Esophagus (tissue), 2 donors: ENCODE results near the gene SPOUT1. TPM values are rescaled to one million over a fixed set of nuclear protein-coding genes. Genes with fewer than 3 reads are reported as not detected.

Source experiments
- H3K27ac ChIP-seq, 2 donors: one replicate each; pipeline ENCODE4 v1.5.1; 2013; ENCODE audit warnings: low read depth in 2 of 2, mild to moderate bottlenecking in 2 of 2, inconsistent platforms in 1 of 2, low read length in 1 of 2, moderate library complexity in 1 of 2
- H3K27me3 ChIP-seq, 2 donors: one replicate each; pipeline ENCODE4 v1.6.1; 2013; ENCODE audit warnings: low read length in 2 of 2, control low read depth in 1 of 2, mild to moderate bottlenecking in 1 of 2; ENCODE audit not compliant: insufficient read depth in 2 of 2, control insufficient read depth in 1 of 2
- H3K36me3 ChIP-seq, 2 donors: one replicate each; pipeline ENCODE4 v1.6.1; 2013; ENCODE audit warnings: low read length in 1 of 2; ENCODE audit not compliant: control insufficient read depth in 2 of 2, insufficient read depth in 2 of 2
- H3K4me1 ChIP-seq, 2 donors: one replicate each; pipeline ENCODE4 v1.6.1; 2013; ENCODE audit warnings: low read length in 1 of 2; ENCODE audit not compliant: control insufficient read depth in 2 of 2, insufficient read depth in 2 of 2
- H3K4me3 ChIP-seq, 2 donors: one replicate each; pipeline ENCODE4 v1.5.1; 2013; ENCODE audit warnings: low read length in 2 of 2, mild to moderate bottlenecking in 2 of 2, low read depth in 1 of 2, moderate library complexity in 1 of 2
- H3K9me3 ChIP-seq, 2 donors: one replicate each; pipeline ENCODE4 v1.6.1; 2013; ENCODE audit warnings: mild to moderate bottlenecking in 2 of 2, low read depth in 1 of 2, low read length in 1 of 2, moderate library complexity in 1 of 2; ENCODE audit not compliant: control insufficient read depth in 2 of 2, insufficient read depth in 1 of 2
- WGBS, 2 donors: extraction: QIAGEN DNeasy Blood & Tissue Kit; methylation state at CpG; one replicate each; pipeline ENCODE4 v1.1.7; 2013; 5-methylcytosine and 5-hydroxymethylcytosine counted together
- polyA plus RNA-seq, 2 donors: library from polyadenylated mRNA; stranded (reverse); fragments of 200-250 nt; gene quantifications; one replicate each; pipeline ENCODE4 v1.2.3, GENCODE V29; 2013
- donor health status: healthy with polysubstance abuse.
- donor health status: Bipolar disorder and iron deficiency.

Gene SPOUT1
- polyA plus RNA-seq, 2 donors: 23.6 to 26.6 TPM

DNA sequence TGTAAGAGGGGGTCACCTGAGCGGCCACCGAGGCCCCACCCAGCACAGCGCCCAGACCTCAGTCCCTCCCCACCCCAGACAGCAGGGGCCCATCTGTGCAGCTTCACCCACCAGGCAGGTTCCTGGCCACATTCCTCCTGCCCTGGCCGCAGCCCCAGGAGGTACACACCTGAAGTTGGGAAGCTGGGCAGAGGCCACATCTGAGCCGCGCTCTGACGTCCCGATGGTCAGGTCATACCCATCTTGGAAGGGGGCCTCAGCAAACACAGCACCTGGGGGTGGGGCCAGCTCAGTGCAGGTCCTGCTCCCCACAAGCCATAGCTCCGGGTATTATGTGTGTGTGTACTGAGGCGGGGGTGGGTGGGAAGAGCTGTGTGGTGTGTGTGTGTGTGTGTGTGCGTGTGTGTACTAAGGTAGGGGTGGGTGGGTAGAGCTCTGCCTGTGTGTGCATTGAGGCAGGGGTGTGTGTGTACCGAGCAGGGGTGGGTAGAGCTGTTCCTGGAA, 5.6 kb downstream of the SPOUT1 start:
- 77 to 82% methylated on average over 11 to 12 of the region's 12 CpGs for WGBS, 2 donors
- Histone ChIP-seq H3K4me3 (no peak overlapping the region), H3K4me1 (peaks cover 2 to 13% of the 10 kb centered on the region in 2 donors), H3K27me3 (no peaks in the 10 kb centered on the region), H3K27ac (no peak overlapping the region), H3K36me3 (peaks cover 21 to 56% of the 10 kb centered on the region in 2 donors), H3K9me3 (no peaks in the 10 kb centered on the region)

DNA sequence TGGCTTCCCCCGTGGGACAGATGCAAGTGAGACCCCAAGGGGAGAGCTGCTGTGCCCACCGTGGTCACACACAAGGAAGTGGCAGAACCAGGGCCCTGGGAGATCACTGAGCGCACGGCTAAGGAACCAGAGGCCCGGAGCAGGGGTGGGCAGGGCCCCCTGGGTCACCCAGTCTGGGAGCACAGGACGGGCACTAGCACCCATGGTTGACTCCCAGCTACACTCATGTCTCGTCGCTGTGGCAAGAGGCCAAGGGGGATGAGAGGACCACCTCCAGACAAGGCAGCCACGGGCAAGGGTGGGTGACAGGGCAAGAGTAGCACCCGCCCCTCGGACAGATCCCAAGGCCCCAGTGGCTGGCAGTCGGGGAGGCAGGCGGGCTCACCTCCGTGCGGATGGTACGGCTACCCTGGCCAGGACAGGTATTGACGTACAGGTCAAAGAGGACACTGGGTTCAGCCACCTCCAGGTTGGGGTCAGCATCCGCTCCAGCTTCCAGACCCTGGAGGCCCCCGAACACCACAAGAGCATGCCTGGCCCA, 6.2 kb downstream of the SPOUT1 start:
- H3K4me1 ChIP-seq: peaks cover 0 to 13% of the 10 kb centered on the region in 2 donors
- H3K9me3 ChIP-seq: no peaks in the 10 kb centered on the region
- WGBS, 2 donors: 84 to 89% methylated on average over 17 to 19 of the region's 19 CpGs
- H3K27ac ChIP-seq: no peak overlapping the region
- H3K27me3 ChIP-seq: no peaks in the 10 kb centered on the region
- H3K36me3 ChIP-seq: peaks cover 21 to 56% of the 10 kb centered on the region in 2 donors
- H3K4me3 ChIP-seq: no peak overlapping the region

DNA sequence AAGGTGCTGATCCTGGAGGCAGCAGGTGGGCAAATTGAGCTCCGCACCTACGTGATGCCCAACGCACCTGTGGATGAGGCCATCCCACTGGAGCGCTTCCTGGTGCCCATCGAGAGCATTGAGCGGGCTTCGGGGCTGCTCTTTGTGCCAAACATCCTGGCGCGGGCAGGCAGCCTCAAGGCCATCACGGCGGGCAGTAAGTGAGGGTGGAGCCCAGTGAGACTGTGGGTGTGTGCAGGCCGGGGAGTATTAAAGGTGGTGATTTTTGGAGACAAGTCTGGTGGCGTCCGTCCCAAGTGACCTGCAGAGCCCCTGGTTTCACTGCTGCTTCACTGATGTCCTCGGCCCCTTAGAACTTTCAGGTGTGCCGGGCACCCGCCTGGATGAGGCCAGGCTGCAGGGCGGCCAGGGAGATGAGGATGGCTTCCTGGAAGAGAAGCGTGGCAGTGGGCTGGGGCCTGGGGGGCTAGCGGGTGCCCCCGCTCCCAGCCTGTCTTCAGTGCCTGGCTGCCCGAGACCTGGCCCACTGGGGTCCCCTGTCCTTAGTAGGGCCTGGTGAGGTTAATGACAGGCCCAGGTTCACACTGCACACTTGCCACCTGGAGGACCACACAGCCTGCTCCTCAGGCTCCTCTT, 7.1 kb downstream of the SPOUT1 start:
- no peaks in the 10 kb centered on the region for H3K9me3 ChIP-seq
- no peak overlapping the region for H3K4me3 ChIP-seq
- WGBS, 2 donors: 90 to 92% methylated on average over 22 of the region's 22 CpGs
- H3K27ac ChIP-seq: no peak overlapping the region
- peaks cover 0 to 13% of the 10 kb centered on the region in 2 donors for H3K4me1 ChIP-seq
- no peaks in the 10 kb centered on the region for H3K27me3 ChIP-seq
- H3K36me3 ChIP-seq: peaks cover 21 to 56% of the 10 kb centered on the region in 2 donors

DNA sequence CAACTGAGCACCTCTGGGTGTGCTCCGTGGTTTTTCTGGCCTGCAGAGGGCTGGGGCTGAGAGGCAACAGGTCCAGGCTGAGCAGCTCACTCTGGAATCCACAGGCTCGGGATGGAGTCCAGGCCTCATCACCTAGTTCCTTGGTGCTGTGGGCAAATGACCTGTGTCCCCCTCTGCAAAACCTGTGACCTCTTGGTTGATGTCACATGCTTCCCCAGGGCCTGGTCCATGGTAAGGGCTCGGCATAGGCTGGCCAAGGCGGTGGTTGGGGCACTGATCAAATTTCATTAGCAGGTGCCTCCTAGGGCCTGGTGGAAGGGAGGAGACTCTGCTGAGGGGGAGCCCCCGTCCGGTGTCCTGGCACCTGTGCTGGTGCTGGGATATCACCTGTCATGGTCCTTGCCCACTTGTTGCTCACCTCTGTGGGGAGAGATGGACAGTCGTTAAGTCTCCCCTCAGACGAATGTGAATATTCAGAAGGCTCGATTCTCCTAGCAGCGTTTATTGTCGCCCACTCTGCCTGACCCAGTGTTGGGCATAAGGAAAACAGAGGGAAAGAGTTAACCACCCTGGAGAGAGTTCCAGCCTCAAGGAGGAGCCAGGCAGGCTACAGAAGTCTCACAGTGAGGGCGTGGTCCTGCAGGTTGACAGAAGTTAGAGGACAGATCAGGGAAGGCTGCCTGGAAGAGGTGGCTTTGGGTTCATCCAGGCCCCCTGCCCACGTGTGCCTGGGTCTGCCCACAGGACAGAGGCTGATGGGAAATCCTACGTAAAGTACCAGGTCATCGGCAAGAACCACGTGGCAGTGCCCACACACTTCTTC, 7.8 kb downstream of the SPOUT1 start:
- Histone ChIP-seq H3K4me3 (no peak overlapping the region), H3K27me3 (no peaks in the 10 kb centered on the region), H3K27ac (no peak overlapping the region), H3K4me1 (peaks cover 0 to 13% of the 10 kb centered on the region in 2 donors), H3K36me3 (peaks cover 21 to 52% of the 10 kb centered on the region in 2 donors), H3K9me3 (no peaks in the 10 kb centered on the region)
- WGBS, 2 donors: 85 to 88% methylated on average over 16 of the region's 16 CpGs

DNA sequence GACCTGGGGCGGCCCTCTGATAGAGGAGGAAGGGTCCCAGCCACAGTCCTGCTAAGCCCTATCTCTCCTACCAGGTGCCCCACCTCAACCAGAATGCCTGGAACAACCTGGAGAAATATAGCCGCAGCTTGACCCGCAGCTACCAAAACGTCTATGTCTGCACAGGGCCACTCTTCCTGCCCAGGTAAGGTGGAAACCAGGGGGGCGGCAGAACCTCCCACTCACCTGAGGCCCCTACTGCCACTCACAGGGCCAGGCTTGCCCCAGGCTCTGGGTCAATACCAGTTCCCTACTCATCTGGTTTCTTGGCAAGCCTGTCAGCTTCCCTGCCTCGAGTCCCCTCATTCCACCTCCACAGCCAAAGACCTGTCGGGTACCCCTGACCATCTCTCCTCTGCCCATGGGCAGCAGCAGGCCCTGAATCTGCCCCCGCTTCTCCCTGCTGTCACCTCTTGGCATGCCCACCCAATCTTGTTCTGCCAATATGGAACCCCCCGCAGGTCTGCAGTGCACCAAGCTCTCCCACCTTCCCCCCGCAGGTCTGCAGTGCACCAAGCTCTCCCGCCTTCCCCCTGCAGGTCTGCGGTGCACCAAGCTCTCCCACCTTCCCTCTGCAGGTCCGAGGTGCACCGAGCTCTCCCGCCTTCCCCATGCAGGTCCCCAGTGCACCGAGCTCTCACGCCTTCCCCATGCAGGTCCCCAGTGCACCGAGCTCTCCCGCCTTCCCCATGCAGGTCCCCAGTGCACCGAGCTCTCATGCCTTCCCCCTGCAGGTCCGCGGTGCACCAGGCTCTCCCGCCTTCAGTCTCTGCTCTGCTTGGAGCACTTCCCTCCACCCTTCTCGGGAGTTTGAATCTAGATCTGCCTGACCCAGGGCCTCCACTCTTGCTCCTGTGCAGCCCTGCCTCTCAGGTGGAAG, 8.7 kb downstream of the SPOUT1 start:
- Histone ChIP-seq H3K4me1 (peaks cover 0 to 13% of the 10 kb centered on the region in 2 donors), H3K9me3 (no peaks in the 10 kb centered on the region), H3K4me3 (no peak overlapping the region), H3K27ac (no peak overlapping the region), H3K36me3 (peaks cover 18 to 43% of the 10 kb centered on the region in 2 donors), H3K27me3 (no peaks in the 10 kb centered on the region)
- WGBS, 2 donors: 84% methylated on average over 24 of the region's 24 CpGs

DNA sequence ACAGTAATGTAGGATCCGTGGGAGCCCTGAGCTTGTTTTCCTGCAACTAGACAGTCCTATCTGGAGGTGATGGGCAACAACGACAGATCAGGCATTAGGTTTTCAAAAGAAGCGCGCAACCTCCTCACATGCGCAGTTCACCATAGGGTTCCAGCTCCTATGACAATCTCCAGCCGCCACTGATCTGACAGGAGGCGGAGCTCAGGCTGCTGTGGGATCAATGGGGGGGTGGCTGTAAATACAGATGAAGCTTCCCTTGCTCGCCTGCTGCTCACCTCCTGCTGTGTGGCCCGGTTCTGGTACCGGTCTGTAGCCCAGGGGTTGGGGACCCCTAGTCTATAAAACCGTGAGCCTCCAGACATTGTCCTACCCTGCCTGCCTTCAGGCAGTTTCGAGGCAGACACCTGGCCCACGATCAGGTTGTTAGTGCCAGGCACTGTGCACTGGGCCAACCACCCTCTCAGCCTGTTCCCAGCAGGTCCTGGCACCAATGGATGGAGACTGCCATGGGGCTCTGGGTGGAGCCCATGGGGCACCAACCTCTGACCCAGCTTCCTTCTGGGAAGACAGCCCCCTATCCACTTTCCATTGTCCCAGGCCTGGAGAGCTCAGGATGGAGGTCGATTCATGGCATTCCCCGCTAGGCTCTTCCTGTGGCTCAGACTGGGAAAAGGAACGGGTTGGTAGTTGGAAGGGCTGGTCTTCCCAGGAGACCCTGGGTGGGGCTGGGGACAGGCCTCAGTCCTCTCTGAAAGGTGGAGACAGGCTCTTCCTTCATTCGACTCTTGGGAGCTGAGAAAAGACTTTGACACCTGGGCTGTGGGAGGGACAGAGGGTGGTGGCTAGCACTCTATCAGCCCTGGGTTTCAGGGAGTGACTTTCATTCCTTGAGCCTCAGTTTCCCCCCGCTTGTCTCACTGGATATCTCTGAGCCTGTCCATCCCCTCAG, 9.6 kb downstream of the SPOUT1 start:
- peak overlapping the region in 1 of 2 donors; percentile 74 for H3K4me3 ChIP-seq
- H3K27ac ChIP-seq: peak overlapping the region in 1 of 2 donors; percentile 35
- H3K9me3 ChIP-seq: no peaks in the 10 kb centered on the region
- H3K4me1 ChIP-seq: peaks cover 0 to 13% of the 10 kb centered on the region in 2 donors
- no peaks in the 10 kb centered on the region for H3K27me3 ChIP-seq
- H3K36me3 ChIP-seq: peaks cover 14 to 39% of the 10 kb centered on the region in 2 donors
- 53 to 63% methylated on average over 18 of the region's 18 CpGs for WGBS, 2 donors

DNA sequence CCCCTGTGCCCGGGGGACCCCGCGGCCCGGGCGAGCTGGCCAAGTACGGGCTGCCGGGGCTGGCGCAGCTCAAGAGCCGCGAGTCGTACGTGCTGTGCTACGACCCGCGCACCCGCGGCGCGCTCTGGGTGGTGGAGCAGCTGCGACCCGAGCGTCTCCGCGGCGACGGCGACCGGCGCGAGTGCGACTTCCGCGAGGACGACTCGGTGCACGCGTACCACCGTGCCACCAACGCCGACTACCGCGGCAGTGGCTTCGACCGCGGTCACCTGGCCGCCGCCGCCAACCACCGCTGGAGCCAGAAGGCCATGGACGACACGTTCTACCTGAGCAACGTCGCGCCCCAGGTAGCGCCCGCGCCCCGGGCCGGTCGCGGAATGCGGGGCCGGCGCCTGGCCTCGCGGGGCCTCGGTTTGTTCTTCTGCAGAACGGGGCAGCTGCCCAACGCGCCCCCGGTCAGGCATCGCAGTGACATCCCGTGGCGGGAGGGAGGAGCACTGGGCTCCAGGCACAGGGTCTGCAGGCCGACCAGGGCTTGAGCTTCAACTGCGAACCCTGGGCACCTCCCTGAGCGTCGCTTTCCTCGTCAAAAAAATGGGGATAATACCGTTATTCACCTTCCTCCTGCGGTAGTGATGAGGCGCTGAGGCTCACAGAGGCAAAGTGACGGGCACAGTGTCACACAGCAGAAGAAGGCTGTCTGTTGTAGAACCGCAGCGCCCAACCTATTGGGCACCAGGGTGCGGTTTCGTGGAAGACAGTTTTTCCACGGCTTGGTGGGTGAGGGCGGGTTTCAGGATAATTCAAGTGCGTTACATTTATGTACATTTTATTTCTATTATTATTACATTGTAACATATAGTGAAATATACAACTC, 10.5 kb downstream of the SPOUT1 start:
- Histone ChIP-seq H3K27me3 (no peaks in the 10 kb centered on the region), H3K4me1 (peaks cover 0 to 13% of the 10 kb centered on the region in 2 donors), H3K4me3 (peak overlapping the region; percentile 73 to 74), H3K9me3 (no peaks in the 10 kb centered on the region), H3K36me3 (peaks cover 14 to 33% of the 10 kb centered on the region in 2 donors), H3K27ac (peak overlapping the region; percentile 87 to 95)
- 6 to 9% methylated on average over 64 to 90 of the region's 90 CpGs for WGBS, 2 donors
